CD4-positive, alpha-beta T cell treated with Interleukin-6 at 100 ng/mL for 8 hours (primary cell): ENCODE measurements around the gene RIPOR3.
"Not testable (repeated sequence)": the region's sequence is repeated elsewhere in the genome, so short reads cannot be mapped to it uniquely, and the experiment has no call there.

Experiments used
- DNase-seq: peaks from one replicate; pipeline ENCODE4 v3.0.0-alpha.2; 2020; ENCODE audit warnings: mixed read lengths, low spot score

Gene RIPOR3

DNA sequence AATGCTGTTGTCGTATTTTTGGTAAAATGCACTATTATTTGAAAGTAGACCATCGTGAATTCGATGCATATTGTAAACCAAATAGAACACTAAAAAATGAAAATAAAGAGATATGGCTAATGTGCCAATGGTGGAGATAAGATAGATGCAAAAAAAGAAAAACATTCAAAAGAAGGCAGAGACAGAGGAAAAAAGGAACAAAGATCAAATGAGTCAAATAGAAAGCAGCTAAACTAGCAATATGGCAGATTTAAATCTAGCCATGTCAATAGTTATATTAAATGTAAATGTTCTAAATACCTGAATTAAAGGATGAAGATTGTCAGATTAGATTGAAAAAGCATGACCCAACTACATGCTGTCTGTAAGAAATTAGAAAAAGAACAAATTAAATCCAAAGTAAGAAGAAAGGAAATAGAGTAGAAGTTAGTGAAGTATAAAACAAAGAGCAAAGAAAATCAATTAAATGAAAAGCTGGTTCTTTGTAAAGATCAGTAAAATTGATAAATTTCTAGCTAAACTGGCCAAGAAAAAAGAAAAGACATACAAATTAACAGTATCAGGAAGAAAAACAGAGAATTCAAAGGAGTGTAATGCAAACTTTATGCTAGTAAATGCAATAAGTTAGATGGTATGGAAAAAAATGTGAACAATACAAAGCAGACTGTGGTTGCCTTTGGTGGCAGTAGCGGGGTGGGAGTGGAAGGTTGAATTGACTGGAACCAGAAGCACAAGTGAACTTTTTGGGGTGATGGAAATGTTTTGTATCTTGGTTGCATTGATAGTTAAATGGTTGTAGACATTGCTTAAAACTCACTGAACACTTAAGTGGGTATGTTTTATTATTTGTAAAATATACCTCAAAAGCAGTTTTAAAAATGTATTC is 136.4 kb downstream of the RIPOR3 start:
- DNase-seq, result no peak

GRCh38 chr20:50552979-50553378 is 138.4 kb downstream of the RIPOR3 start:
- DNase-seq, result no peak

GRCh38 chr20:50551288-50551687 is 140.1 kb downstream of the RIPOR3 start:
- DNase-seq, result no peak

DNA sequence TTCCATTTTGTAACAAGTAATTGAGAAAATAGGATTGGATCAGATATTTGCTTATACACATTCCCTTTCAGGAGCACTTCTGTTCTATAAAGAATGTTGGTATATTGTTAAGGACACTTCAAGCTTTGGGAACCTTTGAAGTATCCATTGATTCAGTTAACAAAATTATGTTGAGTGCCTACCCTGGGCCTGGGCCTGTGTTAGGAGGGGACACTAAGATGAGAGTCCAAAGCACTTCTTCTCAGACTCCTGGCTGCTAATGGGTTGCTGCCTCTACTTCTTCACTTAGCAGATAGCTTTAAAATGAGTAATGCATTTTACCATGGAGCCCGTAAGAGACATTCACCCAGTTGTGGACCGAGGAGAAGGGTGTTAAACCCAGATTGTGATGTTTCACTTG is 140.8 kb downstream of the RIPOR3 start:
- no peak for DNase-seq

DNA sequence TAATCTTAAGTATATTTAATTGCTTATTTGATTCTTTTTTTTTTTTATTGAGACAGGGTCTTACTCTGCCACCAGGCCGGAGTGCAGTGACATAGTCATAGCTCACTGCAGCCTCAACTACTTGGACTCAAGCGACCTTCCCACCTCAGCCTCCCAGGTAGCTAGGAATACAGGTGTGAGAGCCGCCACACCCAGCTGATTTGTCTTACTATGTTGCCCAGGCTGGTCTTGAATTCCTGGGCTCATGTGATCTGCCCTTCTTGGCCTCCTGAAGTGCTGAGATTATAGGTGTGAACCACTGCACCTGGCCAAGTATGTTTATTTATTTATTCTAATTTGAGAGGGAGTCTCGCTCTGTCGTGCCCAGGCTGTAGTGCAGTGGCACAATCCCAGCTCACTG is 142.9 kb downstream of the RIPOR3 start:
- no peak for DNase-seq

DNA sequence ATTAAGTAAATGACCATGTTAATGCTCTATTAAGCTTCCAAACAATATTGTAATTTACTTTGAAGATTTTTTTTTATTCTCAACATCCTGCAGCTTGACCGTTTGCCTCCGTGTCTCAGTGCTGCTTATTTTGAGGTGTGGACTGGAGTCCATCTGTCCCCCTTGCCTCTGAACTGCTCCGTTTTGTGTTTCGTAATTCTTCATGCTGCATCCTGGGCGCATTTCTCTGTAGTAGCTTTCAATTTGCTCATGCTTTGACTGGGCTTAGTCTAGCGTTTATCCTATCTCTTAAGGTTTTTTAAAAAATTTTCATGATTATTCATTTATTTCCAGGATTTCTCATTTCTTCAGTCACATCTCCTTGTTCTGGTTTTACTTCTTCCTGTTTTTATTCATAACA is 143.4 kb downstream of the RIPOR3 start:
- no peak for DNase-seq

DNA sequence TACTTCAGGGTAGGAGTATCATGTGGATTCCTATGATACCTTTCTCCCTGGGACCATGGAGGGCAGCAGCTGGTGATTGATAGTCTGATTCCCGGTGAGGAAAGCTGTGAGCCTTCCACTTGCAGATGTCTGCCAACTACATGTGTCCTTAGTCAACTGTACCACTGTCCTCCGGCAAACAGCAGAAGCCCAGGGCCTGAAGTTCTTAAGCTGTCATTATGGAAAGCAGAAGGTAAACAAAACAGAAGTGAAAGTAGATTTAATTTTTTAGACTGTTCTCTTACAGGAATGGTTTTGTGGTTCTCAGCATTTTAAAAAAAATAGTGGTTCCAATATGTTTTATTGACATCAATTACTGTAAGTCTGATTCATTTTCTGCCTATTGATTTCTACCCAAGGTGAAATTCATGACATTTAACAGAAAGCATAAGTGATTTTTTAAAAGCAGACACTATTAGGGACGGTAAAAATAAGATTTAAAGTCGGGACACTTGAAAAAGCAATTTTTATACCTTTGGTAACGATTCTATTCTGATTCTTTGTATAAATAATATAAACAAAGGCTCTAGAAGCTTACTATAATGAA is 144.5 kb downstream of the RIPOR3 start:
- peak; percentile 11 for DNase-seq

- no peak for DNase-seq
Observed at GRCh38 chr20:50545126-50545525, 146.2 kb downstream of the RIPOR3 start.

DNA sequence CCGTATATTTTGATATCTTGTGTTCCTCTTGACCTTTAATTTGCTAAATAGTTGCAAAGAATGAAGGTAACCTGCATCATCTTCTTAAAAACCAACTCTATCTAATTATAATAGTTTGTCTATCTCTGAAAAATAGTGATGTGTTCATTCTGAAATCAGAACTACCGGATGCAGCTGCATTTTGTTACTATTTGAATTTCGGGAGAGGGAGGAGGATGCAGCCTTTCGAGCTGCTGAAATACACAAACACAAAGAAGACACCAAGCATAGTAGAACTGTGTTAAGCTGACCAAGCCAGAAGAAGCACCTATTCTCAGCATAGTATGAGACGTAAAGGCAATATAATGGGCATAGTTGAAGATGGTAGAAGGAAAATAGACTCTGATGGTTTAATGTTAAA is 148.0 kb downstream of the RIPOR3 start:
- DNase-seq, result no peak

DNA sequence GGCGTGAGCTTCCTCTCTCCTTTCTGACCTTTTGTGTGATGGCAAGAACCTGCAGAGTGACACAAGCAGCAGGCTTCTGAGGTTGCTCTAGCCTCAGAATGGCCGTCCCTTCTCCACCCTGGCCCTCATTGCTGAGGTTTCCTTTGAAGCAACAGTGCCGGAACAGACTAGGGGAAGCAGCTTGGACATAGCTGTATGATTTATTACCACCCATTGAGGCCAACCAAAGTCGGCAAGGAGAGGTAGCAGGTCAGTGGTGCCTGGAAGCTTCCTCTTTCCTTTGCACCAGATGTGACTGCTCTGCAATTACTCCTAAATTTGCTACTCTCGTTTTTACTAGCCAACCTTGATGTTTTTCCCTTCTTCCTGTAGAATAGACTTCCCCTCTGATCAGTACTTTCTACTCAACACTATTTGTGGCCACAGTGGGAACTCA is 149.7 kb downstream of the RIPOR3 start:
- DNase-seq, result no peak

DNA sequence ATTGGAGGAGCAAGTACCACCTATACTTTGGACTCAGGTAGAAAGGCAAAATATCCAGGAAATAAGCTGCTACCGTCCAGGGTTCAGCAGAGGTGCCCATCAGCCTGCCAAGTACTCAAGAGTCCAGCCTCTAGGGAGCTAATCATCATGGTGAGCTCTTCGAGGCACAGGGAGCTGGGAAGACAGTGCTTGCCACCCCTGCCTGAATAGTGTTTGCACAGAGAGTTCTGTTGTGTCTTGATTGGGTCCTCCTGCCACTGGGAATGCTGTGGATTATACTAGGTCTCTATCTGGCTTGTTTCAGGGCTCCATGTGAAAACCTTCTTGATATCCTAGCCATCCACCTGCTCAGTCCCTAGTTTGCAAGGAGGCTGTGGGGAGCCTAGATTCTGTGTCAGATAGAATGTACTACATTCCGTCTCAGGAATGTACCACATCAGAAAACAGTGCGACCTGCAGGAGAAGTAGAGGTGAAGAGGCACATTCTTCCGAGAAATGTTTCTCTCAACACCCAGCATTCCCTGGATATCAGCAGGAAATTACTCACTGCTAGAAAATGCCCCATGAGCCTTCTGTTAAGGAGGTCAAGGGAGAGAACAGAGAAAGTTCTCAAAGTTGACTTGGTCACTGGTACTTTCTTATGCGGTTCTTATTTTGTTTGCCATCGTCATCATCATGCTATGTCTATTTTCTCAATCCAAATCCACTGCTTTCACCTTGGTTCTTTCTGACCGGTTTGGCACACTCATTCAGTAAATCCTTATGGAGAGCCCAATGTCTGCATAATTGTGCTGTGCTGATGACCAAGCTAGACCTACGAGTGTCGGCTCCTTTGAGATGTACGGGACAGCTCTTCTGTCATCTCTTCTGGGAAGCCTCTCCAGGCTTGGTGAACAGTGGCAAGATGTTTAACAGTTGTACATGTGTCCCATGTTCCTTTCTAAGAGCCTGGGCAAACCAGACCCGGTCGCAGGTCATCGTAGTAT is 150.4 kb downstream of the RIPOR3 start:
- DNase-seq, result no peak

DNA sequence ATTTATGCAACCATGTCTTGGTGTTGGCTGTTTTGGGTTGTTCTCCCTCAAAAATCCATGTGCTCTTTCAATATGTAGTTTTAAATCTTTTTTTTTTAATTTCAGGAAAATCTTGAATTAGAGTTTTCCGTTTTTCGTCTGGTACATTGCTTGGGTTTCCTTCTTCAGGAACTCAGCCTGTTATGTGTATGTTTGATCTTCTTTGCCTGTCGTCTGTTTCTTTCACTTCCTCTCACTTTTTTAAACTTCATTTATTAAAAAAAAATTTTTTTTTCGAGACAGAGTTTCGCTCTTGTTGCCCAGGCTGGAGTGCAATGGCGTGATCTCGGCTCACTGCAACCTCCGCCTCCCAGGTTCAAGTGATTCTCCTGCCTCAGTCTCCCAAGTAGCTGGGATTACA is 151.5 kb downstream of the RIPOR3 start:
- DNase-seq, result not testable (repeated sequence)

- DNase-seq, result no peak
Observed at GRCh38 chr20:50538276-50538675, 153.1 kb downstream of the RIPOR3 start.

DNA sequence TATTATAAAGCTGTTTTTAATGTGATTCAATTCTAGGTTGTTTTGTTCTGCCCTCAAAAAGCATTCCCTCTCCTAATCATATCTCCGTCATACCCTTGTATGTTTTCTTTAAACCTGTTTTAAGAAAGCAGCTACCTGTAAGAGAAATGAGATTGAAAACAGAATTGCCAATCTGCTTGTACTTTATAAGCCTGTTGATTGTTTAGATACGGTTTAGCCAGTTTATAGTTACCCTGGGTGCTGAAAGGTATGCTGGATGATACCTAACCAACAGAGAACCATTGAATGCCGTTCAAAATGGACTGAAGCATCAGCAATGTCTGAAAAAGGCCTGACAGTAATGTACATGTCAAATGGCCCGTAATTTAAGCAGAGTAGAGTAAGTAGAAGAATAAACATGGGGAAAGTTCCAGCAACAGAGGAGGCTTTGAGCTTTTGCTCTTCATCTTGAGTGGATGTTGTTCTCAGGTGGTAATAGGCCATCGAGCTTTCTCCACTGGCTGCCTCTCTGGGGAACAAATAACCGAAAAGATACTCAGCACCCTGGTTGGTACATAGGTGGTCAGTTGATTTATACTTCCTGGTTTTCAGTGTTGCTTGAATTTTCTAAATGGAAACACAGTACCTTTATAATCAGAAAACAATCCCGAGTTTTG is 153.7 kb downstream of the RIPOR3 start:
- DNase-seq, result no peak

DNA sequence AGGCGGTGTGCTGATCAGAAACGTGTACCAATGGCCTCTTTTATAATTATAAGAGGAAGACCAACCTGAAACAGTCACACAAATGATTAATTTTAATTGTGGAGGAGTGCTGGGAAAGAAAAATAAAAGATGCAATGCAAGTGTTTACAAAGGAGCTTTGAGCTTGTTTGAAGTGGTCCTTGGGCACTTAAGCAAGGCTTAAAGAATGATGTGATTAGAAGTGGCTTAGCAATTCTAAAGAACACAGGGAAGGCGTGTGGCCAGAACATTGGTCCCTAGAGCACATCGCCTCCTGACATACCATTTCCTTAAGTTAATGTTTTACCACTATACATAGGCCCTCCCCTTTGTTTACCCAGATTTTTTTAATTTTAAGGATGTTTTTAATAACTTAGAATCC is 155.0 kb downstream of the RIPOR3 start:
- no peak for DNase-seq
